Esophagus muscularis mucosa (tissue), 4 donors: ENCODE data around the gene ZNF200. TPM values are rescaled to one million over a fixed set of nuclear protein-coding genes. Genes with fewer than 3 reads are reported as not detected.

Source experiments
- DNase-seq: peaks from one replicate; pipeline ENCODE4 v3.0.0-alpha.2; 2017; ENCODE audit errors: extremely low spot score
- H3K27ac ChIP-seq, 4 donors: fragments of 200-600 bp; sonication (generic); replicated peaks in 1 of 4; 1 replicate in 3 of 4; 2 replicates in 1 of 4; pipeline ENCODE4 v1.5.1; 2016 to 2019; ENCODE audit warnings: mild to moderate bottlenecking in 1 of 4
- H3K27me3 ChIP-seq, 4 donors: fragments of 200-600 bp; sonication (generic); one replicate each; pipeline versions ENCODE4 v1.5.1 to v1.6.0; 2016 to 2019
- H3K36me3 ChIP-seq, 4 donors: fragments of 200-600 bp; sonication (generic); one replicate each; pipeline ENCODE4 v1.5.1; 2016 to 2019
- H3K4me1 ChIP-seq, 4 donors: fragments of 200-600 bp; sonication (generic); one replicate each; pipeline ENCODE4 v1.5.1; 2016 to 2019
- H3K4me3 ChIP-seq, 4 donors: fragments of 200-600 bp; sonication (generic); 1 replicate in 2 of 4; 2 replicates in 2 of 4; pipeline ENCODE4 v1.5.1; 2016 to 2019; ENCODE audit warnings: mild to moderate bottlenecking in 4 of 4, moderate library complexity in 1 of 4
- H3K9me3 ChIP-seq, 4 donors: fragments of 200-600 bp; sonication (generic); 1 replicate in 3 of 4; 2 replicates in 1 of 4; pipeline ENCODE4 v1.5.1; 2016 to 2019
- CTCF ChIP-seq, 3 experiments: fragments of 200-600 bp in 2 of 3; fragments of 450-650 bp in 1 of 3; sonication (generic) in 2 of 3; IDR thresholded peaks; one replicate each; pipeline ENCODE4 v1.5.1; 2017 to 2019; ENCODE audit warnings: antibody characterized with exemption in 3 of 3, mild to moderate bottlenecking in 2 of 3, moderate library complexity in 1 of 3
- EP300 ChIP-seq: sonication (generic); formaldehyde crosslinking; IDR thresholded peaks from one replicate; pipeline ENCODE4 v1.6.1; 2017; ENCODE audit warnings: antibody characterized with exemption
- POLR2A ChIP-seq: fragments of 450-650 bp; IDR thresholded peaks from one replicate; pipeline ENCODE4 v1.6.1; 2017; ENCODE audit warnings: antibody characterized with exemption, moderate library complexity, mild to moderate bottlenecking, low read depth
- POLR2AphosphoS5 ChIP-seq, 2 donors: sonication (generic); formaldehyde crosslinking; IDR thresholded peaks; one replicate each; pipeline ENCODE4 v1.6.1; 2017; ENCODE audit warnings: antibody characterized with exemption in 2 of 2
- WGBS: methylation state at CpG from one replicate; pipeline ENCODE4 v1.1.5; 2018; 5-methylcytosine and 5-hydroxymethylcytosine counted together
- intact Hi-C: fragments of 100-400 bp; cut with DNase I; formaldehyde crosslinking; loops from one replicate; pipeline ENCODE4 v1.15.1; 2023
- total RNA-seq, 4 donors: library from RNA; depleted of rRNA; stranded (reverse); fragments of >200 nt; gene quantifications; one replicate each; pipeline versions ENCODE4 v1.1.0 to v1.2.1, GENCODE V29; 2016

The ZNF200 gene
- total RNA-seq, 4 donors from 2014 or later, result 5.8 to 8.2 (median 7.1) TPM

GRCh38 chr16:3259836-3260235, 24.9 kb upstream of the ZNF200 start:
- H3K4me1 ChIP-seq, result peaks cover 3 to 12% (median 10%) of the 10 kb centered on the region in 4 donors
- no peak for DNase-seq
- H3K27me3 ChIP-seq, result peaks cover 0 to 27% (median 0%) of the 10 kb centered on the region in 4 donors
- WGBS, result 82% methylated on average over 8 of the region's 8 CpGs
- no peak overlapping the region for H3K27ac ChIP-seq
- intact Hi-C loops, result loop anchor here (10.0 kb wide), 1 partner anchor 235 kb away; the partner anchor contains the start of gene C16orf90
- no peak for TF ChIP-seq CTCF (IDR thresholded peaks at IDR 0.05)
- no peak for TF ChIP-seq POLR2AphosphoS5 (IDR thresholded peaks at IDR 0.05)
- TF ChIP-seq POLR2A, result no peak
- TF ChIP-seq EP300, result no peak
- no peaks in the 10 kb centered on the region for H3K36me3 ChIP-seq
- no peaks in the 10 kb centered on the region for H3K9me3 ChIP-seq
- no peak overlapping the region for H3K4me3 ChIP-seq

GRCh38 chr16:3256866-3257465, 22.0 kb upstream of the ZNF200 start:
- DNase-seq, result no peak
- TF ChIP-seq POLR2A (no peak), CTCF (IDR thresholded peaks at IDR 0.05) (no peak), EP300 (no peak), POLR2AphosphoS5 (IDR thresholded peaks at IDR 0.05) (no peak)
- WGBS, result 83% methylated on average over 8 of the region's 9 CpGs
- Histone ChIP-seq H3K9me3 (no peaks in the 10 kb centered on the region), H3K27me3 (peaks cover 0 to 35% (median 3%) of the 10 kb centered on the region in 4 donors), H3K4me3 (no peak overlapping the region), H3K36me3 (no peaks in the 10 kb centered on the region), H3K27ac (no peak overlapping the region), H3K4me1 (no peaks in the 10 kb centered on the region)
- intact Hi-C loops, result no loop called here

GRCh38 chr16:3256146-3256865, 21.3 kb upstream of the ZNF200 start, which contains the start of gene MEFV:
Gene MEFV (minus strand): TSS chr16:3256633. CDS start chr16:3256587, 46 bp downstream.
- Histone ChIP-seq H3K36me3 (no peaks in the 10 kb centered on the region), H3K9me3 (no peaks in the 10 kb centered on the region), H3K4me3 (peak within 1 kb of the TSS in 3 of 4 donors; percentile 19 to 43 (median 23)), H3K4me1 (no peaks in the 10 kb centered on the region), H3K27me3 (peaks cover 0 to 35% (median 3%) of the 10 kb centered on the region in 4 donors), H3K27ac (no peak within 1 kb of the TSS)
- no peak for TF ChIP-seq POLR2AphosphoS5 (IDR thresholded peaks at IDR 0.05)
- TF ChIP-seq POLR2A, result no peak
- no peak for TF ChIP-seq CTCF (IDR thresholded peaks at IDR 0.05)
- no peak for TF ChIP-seq EP300
- WGBS, result 85% methylated on average over 6 of the region's 14 CpGs
- intact Hi-C loops, result no loop called here
- DNase-seq, result no peak

- Histone ChIP-seq H3K9me3 (no peaks in the 10 kb centered on the region), H3K36me3 (no peaks in the 10 kb centered on the region), H3K4me1 (no peaks in the 10 kb centered on the region), H3K27ac (no peak overlapping the region), H3K4me3 (no peak overlapping the region), H3K27me3 (peaks cover 0 to 37% (median 3%) of the 10 kb centered on the region in 4 donors)
- no peak for DNase-seq
- intact Hi-C loops, result no loop called here
- TF ChIP-seq CTCF (IDR thresholded peaks at IDR 0.05), result no peak
- no peak for TF ChIP-seq POLR2A
- no peak for TF ChIP-seq POLR2AphosphoS5 (IDR thresholded peaks at IDR 0.05)
- TF ChIP-seq EP300, result no peak
- WGBS, result 49% methylated on average over 15 of the region's 35 CpGs
Observed at GRCh38 chr16:3254309-3254708, 19.4 kb upstream of the ZNF200 start.
